HG03439 (cell line): Measurements from ENCODE around the gene AAK1.
"Not testable (repeated sequence)": the region's sequence is repeated elsewhere in the genome, so short reads cannot be mapped to it uniquely, and the experiment has no call there.

Source experiments
- ATAC-seq: cut with Tn5 transposase; IDR thresholded peaks from one replicate; pipeline ENCODE4 v1.9.1; 2021; ENCODE audit warnings: mild to moderate bottlenecking, moderate library complexity; ENCODE audit not compliant: unreplicated experiment

The AAK1 gene

GRCh38 chr2:69643602-69644505 is at the start of gene AAK1:
TSS of gene AAK1 (minus strand) at chr2:69643739. CDS start at chr2:69643040, 699 bp downstream.
- peak; percentile 56 for ATAC-seq

- no peak for ATAC-seq
Observed at GRCh38 chr2:69692424-69692823, 48.9 kb upstream of the AAK1 start.

- ATAC-seq: no peak
Observed at GRCh38 chr2:69689969-69690368, 46.4 kb upstream of the AAK1 start.

GRCh38 chr2:69689466-69689865 is 45.9 kb upstream of the AAK1 start:
- ATAC-seq: no peak

GRCh38 chr2:69687971-69688611 is 44.6 kb upstream of the AAK1 start:
- ATAC-seq: no peak

- no peak for ATAC-seq
Observed at GRCh38 chr2:69686813-69687212, 43.3 kb upstream of the AAK1 start.

GRCh38 chr2:69685321-69686048 is 41.9 kb upstream of the AAK1 start:
- ATAC-seq: no peak

GRCh38 chr2:69683170-69683971 is 39.8 kb upstream of the AAK1 start:
- ATAC-seq: no peak

GRCh38 chr2:69682525-69682924 is 39.0 kb upstream of the AAK1 start:
- ATAC-seq: no peak

- ATAC-seq: no peak
Observed at GRCh38 chr2:69680001-69680675, 36.6 kb upstream of the AAK1 start.

- no peak for ATAC-seq
Observed at GRCh38 chr2:69677914-69678313, 34.4 kb upstream of the AAK1 start.

GRCh38 chr2:69676146-69676545 is 32.6 kb upstream of the AAK1 start:
- ATAC-seq: no peak

GRCh38 chr2:69674316-69674670 is 30.8 kb upstream of the AAK1 start:
- no peak for ATAC-seq

GRCh38 chr2:69673098-69673497 is 29.6 kb upstream of the AAK1 start:
- not testable (repeated sequence) for ATAC-seq

- no peak for ATAC-seq
Observed at GRCh38 chr2:69669666-69670065, 26.1 kb upstream of the AAK1 start.

- ATAC-seq: no peak
Observed at GRCh38 chr2:69668598-69668997, 25.1 kb upstream of the AAK1 start.

GRCh38 chr2:69667805-69668382 is 24.4 kb upstream of the AAK1 start:
- ATAC-seq: no peak

GRCh38 chr2:69665152-69665551 is 21.6 kb upstream of the AAK1 start:
- no peak for ATAC-seq

- no peak for ATAC-seq
Observed at GRCh38 chr2:69663860-69664259, 20.3 kb upstream of the AAK1 start.

- ATAC-seq: not testable (repeated sequence)
Observed at GRCh38 chr2:69662547-69662946, 19.0 kb upstream of the AAK1 start.
